ENCODE results near the gene SRPRB. TPM values are rescaled to one million over a fixed set of nuclear protein-coding genes. Genes with fewer than 3 reads are reported as not detected.

SRPRB gene
- total and polyA plus RNA-seq, 2 donors (not counting 3 experiments of a cell fraction or from before 2014, with no cell fraction given), result 22.7 to 69.2 TPM

DNA sequence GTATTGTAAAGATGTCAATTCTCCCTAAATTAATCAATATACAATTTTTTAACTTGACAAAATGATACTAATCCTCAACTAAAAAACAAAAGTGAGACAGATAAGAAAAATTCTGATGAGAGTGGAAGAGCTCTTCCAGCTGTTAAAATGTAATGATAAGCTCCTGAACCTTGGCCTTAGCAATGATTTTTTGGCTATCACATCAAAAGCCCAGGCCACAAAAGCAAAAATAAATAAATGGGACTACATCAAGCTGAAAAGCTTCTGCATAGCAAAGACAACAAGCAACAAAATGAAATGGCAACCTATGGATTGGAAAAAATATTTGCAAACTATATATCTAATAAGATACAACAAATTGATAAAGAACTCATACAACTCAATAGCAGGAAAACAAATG, 24.0 kb upstream of the SRPRB start:
- CTCF ChIA-PET, result interaction anchor here (0.5 to 0.7 kb wide), 2 partner anchors 12 to 463 kb away, joined by 3 read pairs; no protein-coding TSS in a partner anchor

More for the DNA sequence above, 24.0 kb upstream of the SRPRB start:
- Histone ChIP-seq H3K9ac (replicated peaks; ENCODE audit: extremely low read depth, insufficient read depth, low read length) (no peak overlapping the region), H4K20me1 (replicated peaks; ENCODE audit: control insufficient read depth, extremely low read depth, insufficient read depth, low read length) (no peaks in the 10 kb centered on the region), H3K9me1 (replicated peaks; ENCODE audit: control insufficient read depth, extremely low read depth, insufficient read depth, low read length) (no peaks in the 10 kb centered on the region), H3K9me3 (replicated peaks; ENCODE audit: control insufficient read depth, insufficient read depth, low read length) (no peaks in the 10 kb centered on the region), H3K4me3 (replicated peaks in 1 of 3; ENCODE audit: insufficient read depth in 1 of 3, low read depth in 1 of 3, low read length in 3 of 3) (no peak overlapping the region), H3K4me1 (ENCODE audit: control insufficient read depth, extremely low read depth, insufficient read depth, low read length) (no peaks in the 10 kb centered on the region), H3K27me3 (ENCODE audit: control insufficient read depth in 2 of 2, insufficient read depth in 2 of 2, low read length in 2 of 2) (peaks cover 1 to 12% of the 10 kb centered on the region in 2 experiments), H2AFZ (ENCODE audit: low read depth, low read length) (no peak overlapping the region), H3K27ac (ENCODE audit: insufficient read depth, low read depth, low read length) (no peak overlapping the region), H3K4me2 (ENCODE audit: insufficient read depth, low read length) (no peak overlapping the region), H3K36me3 (ENCODE audit: control insufficient read depth in 2 of 2, extremely low read depth in 1 of 2, insufficient read depth in 2 of 2, low read length in 2 of 2) (no peaks in the 10 kb centered on the region), H3K79me2 (ENCODE audit: control insufficient read depth, insufficient read depth, low read length) (no peaks in the 10 kb centered on the region)
- no peak for FAIRE-seq
- POLR2A ChIA-PET, result no interaction called here
- dilution Hi-C loops (cut with MboI; ENCODE audit: extremely low pct_ligation_motif_present, low sequenced_read_pairs) (no loop called here), intact Hi-C loops (cut with micrococcal nuclease) (no loop called here)
- TF ChIP-seq POLR2A (IDR thresholded peaks at IDR 0.05; ENCODE audit: low read depth, low read length), result no peak
- TF ChIP-seq MYC (IDR thresholded peaks at IDR 0.05; ENCODE audit: low read depth, low read length), result no peak
- TF ChIP-seq, protein P1, sequence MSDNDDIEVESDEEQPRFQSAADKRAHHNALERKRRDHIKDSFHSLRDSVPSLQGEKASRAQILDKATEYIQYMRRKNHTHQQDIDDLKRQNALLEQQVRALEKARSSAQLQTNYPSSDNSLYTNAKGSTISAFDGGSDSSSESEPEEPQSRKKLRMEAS (IDR thresholded peaks at IDR 0.05; ENCODE audit: insufficient read depth, insufficient read length), result no peak
- no peak for TF ChIP-seq JUN (IDR thresholded peaks at IDR 0.05; ENCODE audit: borderline replicate concordance, insufficient read depth, insufficient read length, low read depth)
- TF ChIP-seq GATA2 (IDR thresholded peaks at IDR 0.05; ENCODE audit: insufficient read depth, insufficient read length, low read depth, low read length), result no peak
- TF ChIP-seq FOS (IDR thresholded peaks at IDR 0.05; ENCODE audit: borderline replicate concordance, insufficient read depth, low read length), result no peak
- TF ChIP-seq, protein P2, sequence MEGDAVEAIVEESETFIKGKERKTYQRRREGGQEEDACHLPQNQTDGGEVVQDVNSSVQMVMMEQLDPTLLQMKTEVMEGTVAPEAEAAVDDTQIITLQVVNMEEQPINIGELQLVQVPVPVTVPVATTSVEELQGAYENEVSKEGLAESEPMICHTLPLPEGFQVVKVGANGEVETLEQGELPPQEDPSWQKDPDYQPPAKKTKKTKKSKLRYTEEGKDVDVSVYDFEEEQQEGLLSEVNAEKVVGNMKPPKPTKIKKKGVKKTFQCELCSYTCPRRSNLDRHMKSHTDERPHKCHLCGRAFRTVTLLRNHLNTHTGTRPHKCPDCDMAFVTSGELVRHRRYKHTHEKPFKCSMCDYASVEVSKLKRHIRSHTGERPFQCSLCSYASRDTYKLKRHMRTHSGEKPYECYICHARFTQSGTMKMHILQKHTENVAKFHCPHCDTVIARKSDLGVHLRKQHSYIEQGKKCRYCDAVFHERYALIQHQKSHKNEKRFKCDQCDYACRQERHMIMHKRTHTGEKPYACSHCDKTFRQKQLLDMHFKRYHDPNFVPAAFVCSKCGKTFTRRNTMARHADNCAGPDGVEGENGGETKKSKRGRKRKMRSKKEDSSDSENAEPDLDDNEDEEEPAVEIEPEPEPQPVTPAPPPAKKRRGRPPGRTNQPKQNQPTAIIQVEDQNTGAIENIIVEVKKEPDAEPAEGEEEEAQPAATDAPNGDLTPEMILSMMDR (IDR thresholded peaks at IDR 0.05; ENCODE audit: extremely low read depth in 1 of 2, insufficient read depth in 1 of 2, low read depth in 1 of 2, low read length in 2 of 2), result no peak
- TF ChIP-seq POLR2AphosphoS5 (IDR thresholded peaks at IDR 0.05; ENCODE audit: insufficient read depth, low read depth, low read length), result no peak
- TF ChIP-seq EZH2 (IDR thresholded peaks at IDR 0.05; ENCODE audit: borderline replicate concordance, low read depth, low read length, severe bottlenecking), result no peak
- no peak for DNase-seq (ENCODE audit: low read depth, low spot score)
- no TSS peak for BruUV-seq (replicated peaks)
